PC-9 (cell line): ENCODE data around the gene C11orf52.

Experiments used
- CTCF ChIP-seq: fragments of 200-600 bp; sonication (generic); conservative IDR thresholded peaks from 2 replicates; pipeline ENCODE4 v1.6.1; 2017; ENCODE audit warnings: mixed run types, antibody characterized with exemption, mild to moderate bottlenecking, moderate library complexity
- EZH2 ChIP-seq: fragments of 200-600 bp; sonication (generic); IDR thresholded peaks from 2 replicates; pipeline ENCODE4 v1.8.0; 2017; ENCODE audit warnings: antibody characterized with exemption, low read depth

- TF ChIP-seq CTCF (no peak), EZH2 (no peak)
Observed at GRCh38 chr11:111974446-111974845, 55.7 kb downstream of the C11orf52 start.
